ENCODE measurements around the gene AGBL4. TPM values are rescaled to one million over a fixed set of nuclear protein-coding genes. Genes with fewer than 3 reads are reported as not detected.

The AGBL4 gene
- total and polyA plus RNA-seq, 2 experiments from 2014 or later = not detected

DNA sequence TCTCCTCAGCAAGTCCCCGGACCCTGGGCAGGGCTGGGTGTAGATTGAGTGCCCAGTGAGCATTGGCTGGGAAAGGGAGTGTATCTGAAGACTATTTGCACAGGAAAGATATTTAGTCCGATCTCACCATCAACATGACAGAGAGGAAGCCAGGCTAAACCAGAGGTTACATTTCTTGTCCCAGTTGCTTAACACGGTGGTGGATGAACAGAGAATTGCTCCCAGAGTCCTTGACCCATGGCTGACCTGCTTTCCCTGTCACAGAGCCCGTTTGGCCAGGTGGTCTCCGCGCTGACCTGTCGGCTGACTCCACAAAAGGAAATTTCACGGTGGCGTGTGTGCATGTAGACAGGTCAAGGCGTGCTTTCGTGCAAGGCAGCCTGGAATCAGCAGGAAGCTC, 1330.6 kb downstream of the AGBL4 start:
- no peaks in the 10 kb centered on the region for H3K9me3 ChIP-seq (ENCODE audit: low read depth)
- no peak for DNase-seq (ENCODE audit: low read depth in 1 of 2, low spot score in 1 of 2)
- TF ChIP-seq, protein P1, sequence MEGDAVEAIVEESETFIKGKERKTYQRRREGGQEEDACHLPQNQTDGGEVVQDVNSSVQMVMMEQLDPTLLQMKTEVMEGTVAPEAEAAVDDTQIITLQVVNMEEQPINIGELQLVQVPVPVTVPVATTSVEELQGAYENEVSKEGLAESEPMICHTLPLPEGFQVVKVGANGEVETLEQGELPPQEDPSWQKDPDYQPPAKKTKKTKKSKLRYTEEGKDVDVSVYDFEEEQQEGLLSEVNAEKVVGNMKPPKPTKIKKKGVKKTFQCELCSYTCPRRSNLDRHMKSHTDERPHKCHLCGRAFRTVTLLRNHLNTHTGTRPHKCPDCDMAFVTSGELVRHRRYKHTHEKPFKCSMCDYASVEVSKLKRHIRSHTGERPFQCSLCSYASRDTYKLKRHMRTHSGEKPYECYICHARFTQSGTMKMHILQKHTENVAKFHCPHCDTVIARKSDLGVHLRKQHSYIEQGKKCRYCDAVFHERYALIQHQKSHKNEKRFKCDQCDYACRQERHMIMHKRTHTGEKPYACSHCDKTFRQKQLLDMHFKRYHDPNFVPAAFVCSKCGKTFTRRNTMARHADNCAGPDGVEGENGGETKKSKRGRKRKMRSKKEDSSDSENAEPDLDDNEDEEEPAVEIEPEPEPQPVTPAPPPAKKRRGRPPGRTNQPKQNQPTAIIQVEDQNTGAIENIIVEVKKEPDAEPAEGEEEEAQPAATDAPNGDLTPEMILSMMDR (IDR thresholded peaks at IDR 0.05; ENCODE audit: low read depth, low read length) = no peak
- H3K36me3 ChIP-seq = no peaks in the 10 kb centered on the region
- H3K27me3 ChIP-seq = peaks cover 34% of the 10 kb centered on the region
- H3K4me1 ChIP-seq (ENCODE audit: low read depth) = no peaks in the 10 kb centered on the region
- no peak overlapping the region for H3K27ac ChIP-seq
- H3K4me3 ChIP-seq = no peak overlapping the region

DNA sequence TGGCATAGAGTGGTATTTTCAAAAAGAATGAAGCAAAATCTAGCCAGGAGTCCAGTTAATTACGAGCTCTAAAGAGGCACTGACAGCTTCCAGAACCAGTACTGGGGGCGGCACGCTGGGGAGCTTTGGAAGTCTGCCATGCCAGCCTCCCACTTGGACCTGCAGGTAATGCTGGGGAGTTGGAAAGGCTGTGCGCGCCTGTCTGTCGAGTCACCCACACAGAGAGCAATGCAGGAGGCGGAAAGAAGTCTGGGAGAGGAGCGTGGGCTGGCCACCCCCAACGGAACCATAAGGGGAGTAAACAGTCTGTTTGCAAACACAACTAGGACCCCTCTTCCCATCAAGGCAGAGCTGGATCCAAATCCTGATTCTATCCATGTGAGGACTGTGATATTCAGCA, 1331.5 kb downstream of the AGBL4 start:
- H3K4me1 ChIP-seq (ENCODE audit: low read depth) = no peaks in the 10 kb centered on the region
- TF ChIP-seq, protein P1 (IDR thresholded peaks at IDR 0.05; ENCODE audit: low read depth, low read length) = no peak
- no peaks in the 10 kb centered on the region for H3K9me3 ChIP-seq (ENCODE audit: low read depth)
- no peak overlapping the region for H3K27ac ChIP-seq
- H3K36me3 ChIP-seq = no peaks in the 10 kb centered on the region
- H3K27me3 ChIP-seq = peaks cover 37% of the 10 kb centered on the region
- no peak overlapping the region for H3K4me3 ChIP-seq
- no peak for DNase-seq (ENCODE audit: low read depth in 1 of 2, low spot score in 1 of 2)

DNA sequence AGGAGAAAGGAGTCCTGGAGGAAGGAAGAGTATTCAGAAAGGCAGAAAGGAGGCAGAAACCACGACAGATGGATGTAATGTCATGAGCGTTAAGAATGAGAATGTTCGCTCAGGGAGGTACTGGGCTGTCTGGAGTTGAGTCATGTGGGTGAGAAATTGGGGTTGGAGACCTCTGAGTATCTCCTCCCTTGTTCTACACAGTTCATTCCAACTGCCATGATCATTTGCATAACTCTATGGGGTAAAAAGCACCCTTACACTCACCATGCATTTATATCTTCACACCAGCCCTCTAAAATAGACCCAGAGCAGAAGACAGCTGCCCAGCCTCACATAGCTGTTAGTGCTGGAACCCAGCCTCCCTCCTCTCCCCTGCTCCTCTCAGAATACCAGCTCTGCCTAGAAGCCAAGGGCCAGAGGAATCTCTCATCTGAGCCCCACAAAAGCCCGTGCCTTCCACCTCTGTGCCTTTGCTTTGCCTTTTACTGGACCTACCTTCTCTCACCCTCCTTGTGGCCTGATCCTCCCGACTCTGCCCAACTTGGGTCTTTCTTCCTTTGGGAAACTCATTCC, 1332.2 kb downstream of the AGBL4 start:
- no peaks in the 10 kb centered on the region for H3K4me1 ChIP-seq (ENCODE audit: low read depth)

DNA sequence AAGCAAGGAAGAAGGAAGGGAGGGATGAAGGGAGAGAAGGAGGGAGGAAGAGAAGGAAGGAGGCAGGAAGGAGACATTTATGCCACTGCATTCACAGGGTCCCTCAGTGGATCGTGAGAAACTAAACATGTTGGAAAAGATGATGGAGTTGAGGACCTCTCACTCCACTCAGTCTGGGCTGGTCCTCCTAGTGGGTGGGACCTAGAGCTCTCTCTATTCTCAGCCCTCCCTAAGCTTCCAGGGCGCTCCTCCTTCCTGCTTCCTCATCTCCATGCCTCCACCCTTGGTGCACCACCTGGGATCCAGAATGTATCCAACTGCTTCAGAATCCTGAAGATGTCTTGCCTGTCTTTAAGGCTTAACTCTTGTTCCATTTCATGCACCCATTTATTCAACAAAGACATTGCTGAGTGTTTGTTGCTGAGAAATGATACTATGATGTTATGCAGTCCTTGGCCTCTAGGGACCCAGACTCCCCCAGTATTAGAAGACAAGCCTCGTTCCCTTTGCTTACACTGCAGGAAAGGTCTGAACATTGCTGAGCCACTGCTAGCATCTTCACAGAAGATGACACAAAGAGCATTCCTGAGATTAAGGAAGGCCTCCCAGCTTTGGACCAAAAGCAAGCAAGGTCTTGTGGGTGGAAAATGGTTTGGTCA, 1335.5 kb downstream of the AGBL4 start:
- Histone ChIP-seq H3K27ac (no peak overlapping the region), H3K4me3 (no peak overlapping the region), H3K4me1 (ENCODE audit: low read depth) (peaks cover 3% of the 10 kb centered on the region), H3K27me3 (peaks cover 62% of the 10 kb centered on the region), H3K36me3 (no peaks in the 10 kb centered on the region), H3K9me3 (ENCODE audit: low read depth) (no peaks in the 10 kb centered on the region)
- no peak for DNase-seq (ENCODE audit: low read depth in 1 of 2, low spot score in 1 of 2)
- TF ChIP-seq, protein P1 (IDR thresholded peaks at IDR 0.05; ENCODE audit: low read depth, low read length) = peak; percentile 25

More for the DNA sequence above, 1332.2 kb downstream of the AGBL4 start:
- Histone ChIP-seq H3K4me3 (no peak overlapping the region), H3K27me3 (peaks cover 44% of the 10 kb centered on the region), H3K27ac (no peak overlapping the region), H3K9me3 (ENCODE audit: low read depth) (no peaks in the 10 kb centered on the region), H3K36me3 (no peaks in the 10 kb centered on the region)
- TF ChIP-seq, protein P1 (IDR thresholded peaks at IDR 0.05; ENCODE audit: low read depth, low read length) = no peak
- DNase-seq (ENCODE audit: low read depth in 1 of 2, low spot score in 1 of 2) = no peak

DNA sequence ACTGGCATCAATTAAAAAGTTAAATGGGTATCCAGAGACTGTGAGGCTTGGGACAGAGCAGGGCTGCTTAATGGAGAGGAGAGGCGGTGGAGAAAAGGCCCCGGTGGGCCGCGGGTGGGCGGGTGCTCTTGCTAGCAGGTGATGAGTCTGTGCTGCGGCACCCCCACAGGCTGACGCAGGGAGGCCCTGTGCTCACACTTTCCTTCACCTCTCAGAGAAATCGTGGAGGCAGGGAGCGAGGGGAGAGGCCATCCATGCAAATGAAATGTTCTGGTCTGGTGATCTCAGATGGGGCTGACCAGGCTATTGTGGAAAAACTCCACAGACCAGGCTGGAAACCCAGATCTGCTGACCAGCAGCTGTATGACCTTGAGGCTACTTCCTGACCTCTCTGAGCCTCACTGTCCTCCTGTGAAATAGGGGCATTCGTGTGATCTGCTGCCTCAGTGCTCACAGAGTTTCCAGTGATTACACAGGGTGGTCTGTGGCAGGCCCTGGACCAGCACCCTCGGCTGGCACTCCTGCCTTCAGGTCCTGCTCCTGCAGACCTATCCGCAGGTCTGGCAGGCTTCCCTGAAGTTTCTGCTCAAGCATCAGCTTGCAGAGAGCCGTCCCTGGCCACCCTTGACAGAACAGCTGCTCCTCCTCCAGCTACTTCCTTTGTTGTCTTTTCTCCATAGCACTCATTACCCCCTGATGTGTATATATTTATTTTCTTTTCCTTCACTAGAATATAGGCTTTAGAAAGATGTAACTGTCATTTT, 1336.3 kb downstream of the AGBL4 start:
- no peak overlapping the region for H3K27ac ChIP-seq
- no peaks in the 10 kb centered on the region for H3K9me3 ChIP-seq (ENCODE audit: low read depth)
- H3K4me1 ChIP-seq (ENCODE audit: low read depth) = peaks cover 3% of the 10 kb centered on the region
- TF ChIP-seq, protein P1 (IDR thresholded peaks at IDR 0.05; ENCODE audit: low read depth, low read length) = no peak
- H3K36me3 ChIP-seq = no peaks in the 10 kb centered on the region
- peaks cover 59% of the 10 kb centered on the region for H3K27me3 ChIP-seq
- no peak for DNase-seq (ENCODE audit: low read depth in 1 of 2, low spot score in 1 of 2)
- no peak overlapping the region for H3K4me3 ChIP-seq

Data from cardiac muscle cell (in vitro differentiated cells and primary cell).